ENCODE results near the gene MTRR. TPM values are rescaled to one million over a fixed set of nuclear protein-coding genes. Genes with fewer than 3 reads are reported as not detected.

MTRR gene
- total RNA-seq, 3 donors from 2014 or later, result 50.5 to 53.7 (median 53.3) TPM

GRCh38 chr5:7869474-7870136 lies 657 bp downstream of the MTRR start:
- no peak for DNase-seq
- peak overlapping the region; percentile 95 for H3K4me3 ChIP-seq
- no peak for TF ChIP-seq CTCF (IDR thresholded peaks at IDR 0.05)
- H3K9me3 ChIP-seq, result no peaks in the 10 kb centered on the region
- no peaks in the 10 kb centered on the region for H3K36me3 ChIP-seq (ENCODE audit: low read depth)
- ATAC-seq, result peak; percentile 61
- intact Hi-C loops (cut with DNase I, micrococcal nuclease), result no loop called here
- peaks cover 35% of the 10 kb centered on the region for H3K4me1 ChIP-seq (ENCODE audit: low read depth)

GRCh38 chr5:7871653-7872052 lies 2.7 kb downstream of the MTRR start:
- Histone ChIP-seq H3K9me3 (no peaks in the 10 kb centered on the region), H3K4me1 (ENCODE audit: low read depth) (peaks cover 35% of the 10 kb centered on the region), H3K36me3 (ENCODE audit: low read depth) (no peaks in the 10 kb centered on the region), H3K4me3 (no peak overlapping the region)
- DNase-seq, result peak in 1 of 3 donors; percentile 46
- intact Hi-C loops (cut with DNase I, micrococcal nuclease), result no loop called here
- peak; percentile 63 for ATAC-seq
- no peak for TF ChIP-seq CTCF (IDR thresholded peaks at IDR 0.05)

GRCh38 chr5:7872517-7873130 lies 3.7 kb downstream of the MTRR start:
- intact Hi-C loops (cut with DNase I, micrococcal nuclease), result no loop called here
- Histone ChIP-seq H3K4me3 (no peak overlapping the region), H3K4me1 (ENCODE audit: low read depth) (peaks cover 26% of the 10 kb centered on the region), H3K36me3 (ENCODE audit: low read depth) (no peaks in the 10 kb centered on the region), H3K9me3 (no peaks in the 10 kb centered on the region)
- no peak for DNase-seq
- ATAC-seq, result no peak
- no peak for TF ChIP-seq CTCF (IDR thresholded peaks at IDR 0.05)

- Histone ChIP-seq H3K9me3 (no peaks in the 10 kb centered on the region), H3K4me3 (no peak overlapping the region), H3K36me3 (ENCODE audit: low read depth) (no peaks in the 10 kb centered on the region), H3K4me1 (ENCODE audit: low read depth) (peaks cover 26% of the 10 kb centered on the region)
- DNase-seq (no peak), ATAC-seq (no peak)
- intact Hi-C loops (cut with DNase I, micrococcal nuclease), result no loop called here
- no peak for TF ChIP-seq CTCF (IDR thresholded peaks at IDR 0.05)
These were observed 4.3 kb downstream of the MTRR start for GRCh38 chr5:7873216-7873615.

GRCh38 chr5:7874639-7875038 lies 5.7 kb downstream of the MTRR start:
- TF ChIP-seq CTCF (IDR thresholded peaks at IDR 0.05), result no peak
- ATAC-seq (no peak), DNase-seq (no peak)
- Histone ChIP-seq H3K4me3 (no peak overlapping the region), H3K4me1 (ENCODE audit: low read depth) (peaks cover 29% of the 10 kb centered on the region), H3K9me3 (no peaks in the 10 kb centered on the region), H3K36me3 (ENCODE audit: low read depth) (no peaks in the 10 kb centered on the region)
- intact Hi-C loops (cut with DNase I, micrococcal nuclease), result no loop called here

Data from mucosa of descending colon (tissue), 3 donors.